HG03135 (cell line): ENCODE measurements around the gene CCNJ.

ENCODE experiments used
- ATAC-seq: cut with Tn5 transposase; IDR thresholded peaks from one replicate; pipeline ENCODE4 v1.9.1; 2021; ENCODE audit warnings: mild to moderate bottlenecking, moderate library complexity; ENCODE audit not compliant: unreplicated experiment

Gene CCNJ

GRCh38 chr10:96053985-96054384 lies 10.6 kb downstream of the CCNJ start:
- ATAC-seq, result no peak

- ATAC-seq, result no peak
Observed at GRCh38 chr10:96056787-96057186, 13.4 kb downstream of the CCNJ start.

GRCh38 chr10:96061232-96061631 lies 17.8 kb downstream of the CCNJ start:
- no peak for ATAC-seq

- no peak for ATAC-seq
Observed at GRCh38 chr10:96072674-96073073, 29.3 kb downstream of the CCNJ start.

GRCh38 chr10:96073722-96074121 lies 30.3 kb downstream of the CCNJ start:
- ATAC-seq, result no peak

GRCh38 chr10:96074776-96075175 lies 31.4 kb downstream of the CCNJ start:
- no peak for ATAC-seq

- no peak for ATAC-seq
Observed at GRCh38 chr10:96075977-96076376, 32.6 kb downstream of the CCNJ start.

- ATAC-seq, result no peak
Observed at GRCh38 chr10:96077156-96077555, 33.8 kb downstream of the CCNJ start.

GRCh38 chr10:96082153-96082552 lies 38.8 kb downstream of the CCNJ start:
- ATAC-seq, result no peak

GRCh38 chr10:96082748-96083147 lies 39.4 kb downstream of the CCNJ start:
- ATAC-seq, result no peak

- ATAC-seq, result no peak
Observed at GRCh38 chr10:96089116-96089515, 45.7 kb downstream of the CCNJ start.

GRCh38 chr10:96089670-96090462 lies 46.5 kb downstream of the CCNJ start:
- peak; percentile 91 for ATAC-seq

GRCh38 chr10:96090463-96090800 lies 47.0 kb downstream of the CCNJ start:
- ATAC-seq, result no peak

GRCh38 chr10:96092999-96093767 lies 49.8 kb downstream of the CCNJ start:
- ATAC-seq, result no peak

- ATAC-seq, result no peak
Observed at GRCh38 chr10:96093948-96094347, 50.6 kb downstream of the CCNJ start.

- no peak for ATAC-seq
Observed at GRCh38 chr10:96096958-96097357, 53.6 kb downstream of the CCNJ start.

GRCh38 chr10:96097865-96098264 lies 54.5 kb downstream of the CCNJ start:
- no peak for ATAC-seq

- no peak for ATAC-seq
Observed at GRCh38 chr10:96107623-96108038, 64.2 kb downstream of the CCNJ start.
